Activated CD4-positive, alpha-beta memory T cell treated with anti-CD3 and anti-CD28 coated beads, Interleukin-2, amount 10 ng/mL, durations not matched to agents 7 days and 5 days (primary cell): Measurements from ENCODE around the gene VEZT. TPM values are rescaled to one million over a fixed set of nuclear protein-coding genes. Genes with fewer than 3 reads are reported as not detected.

Experiments
- total RNA-seq, 2 experiments: library from RNA; stranded (reverse); gene quantifications; one replicate each; pipeline ENCODE4 v1.2.3, GENCODE V29; 2021

The VEZT gene
- total RNA-seq, 2 experiments from 2014 or later, result 35.7 to 38.4 TPM

Other genes starting within 250 kb of the VEZT start
- 100 to 1,000 TPM; 155 to 167 TPM for gene NDUFA12, start 214.1 kb upstream of the VEZT start, total RNA-seq
- gene NR2C1, start 144.2 kb upstream of the VEZT start, total RNA-seq, result 10 to 100 TPM; 36.0 to 41.6 TPM
- gene FGD6, start 340 bp upstream of the VEZT start, total RNA-seq, result under 1 TPM; 0.45 to 0.71 TPM